Smooth muscle cell (in vitro differentiated cells): ENCODE measurements around the gene DUXA. TPM values are rescaled to one million over a fixed set of nuclear protein-coding genes. Genes with fewer than 3 reads are reported as not detected.
"Not testable (repeated sequence)": the region's sequence is repeated elsewhere in the genome, so short reads cannot be mapped to it uniquely, and the experiment has no call there.

Experiments used
- DNase-seq: peaks from one replicate; lab custom pipeline; 2025; ENCODE audit not compliant: unreplicated experiment; lab: John Stamatoyannopoulos, UW
- H2AFZ ChIP-seq: fragments of 200-600 bp; sonication (generic); 2 replicates; pipeline ENCODE4 v1.6.0; 2016; ENCODE audit warnings: antibody characterized with exemption, low read depth, mild to moderate bottlenecking
- H3F3A ChIP-seq: fragments of 200-600 bp; sonication (generic); 2 replicates; pipeline ENCODE4 v1.6.0; 2017; ENCODE audit warnings: antibody characterized with exemption, low read depth
- H3K27ac ChIP-seq: fragments of 200-600 bp; sonication (generic); 2 replicates; pipeline ENCODE4 v1.5.1; 2016; ENCODE audit warnings: low read depth, mild to moderate bottlenecking
- H3K27me3 ChIP-seq: fragments of 200-600 bp; sonication (generic); 2 replicates; pipeline ENCODE4 v1.6.1; 2016; ENCODE audit warnings: low read depth, mild to moderate bottlenecking
- H3K36me3 ChIP-seq: fragments of 200-600 bp; sonication (generic); 2 replicates; pipeline ENCODE4 v1.5.1; 2016; ENCODE audit warnings: low read depth
- H3K4me1 ChIP-seq: fragments of 200-600 bp; sonication (generic); 2 replicates; pipeline ENCODE4 v1.5.1; 2016; ENCODE audit warnings: low read depth
- H3K4me2 ChIP-seq: fragments of 200-600 bp; sonication (generic); 2 replicates; pipeline ENCODE4 v1.6.0; 2016; ENCODE audit warnings: mild to moderate bottlenecking
- H3K4me3 ChIP-seq: fragments of 200-600 bp; sonication (generic); 2 replicates; pipeline ENCODE4 v1.5.1; 2016; ENCODE audit warnings: mild to moderate bottlenecking
- H3K79me2 ChIP-seq: fragments of 200-600 bp; sonication (generic); 2 replicates; pipeline ENCODE4 v1.6.0; 2016; ENCODE audit warnings: low read depth, mild to moderate bottlenecking
- H3K9ac ChIP-seq: fragments of 200-600 bp; sonication (generic); 2 replicates; pipeline ENCODE4 v1.6.0; 2016; ENCODE audit warnings: low read depth
- H3K9me3 ChIP-seq: fragments of 200-600 bp; sonication (generic); replicated peaks from 2 replicates; pipeline ENCODE4 v1.5.1; 2016; ENCODE audit warnings: low read depth
- H4K20me1 ChIP-seq: fragments of 200-600 bp; sonication (generic); 2 replicates; pipeline ENCODE4 v1.6.0; 2016; ENCODE audit warnings: low read depth
- WGBS: methylation state at CpG from one replicate; pipeline ENCODE4 v1.1.7; 2016; ENCODE audit warnings: low lambda C conversion rate; 5-methylcytosine and 5-hydroxymethylcytosine counted together
- polyA plus RNA-seq: library from polyadenylated mRNA; unstranded; fragments of >200 nt; fragmentation: Nextera tagmentation; extraction: Ambion mirVana; gene quantifications from 2 replicates; pipeline ENCODE4 v1.2.1, GENCODE V29; 2016
- total RNA-seq: library from RNA; depleted of rRNA; stranded (reverse); fragments of >200 nt; gene quantifications from 2 replicates; pipeline ENCODE4 v1.2.3, GENCODE V29; 2014
- TF ChIP-seq, protein P1 (sequence below): fragments of 200-600 bp; sonication (generic); IDR thresholded peaks from 2 replicates; pipeline ENCODE4 v1.5.1; 2017; ENCODE audit warnings: borderline replicate concordance, mild to moderate bottlenecking, antibody characterized with exemption; ENCODE audit not compliant: insufficient read depth, poor library complexity, severe bottlenecking

The DUXA gene
- total and polyA plus RNA-seq, 2 experiments from 2014 or later: not detected

DNA sequence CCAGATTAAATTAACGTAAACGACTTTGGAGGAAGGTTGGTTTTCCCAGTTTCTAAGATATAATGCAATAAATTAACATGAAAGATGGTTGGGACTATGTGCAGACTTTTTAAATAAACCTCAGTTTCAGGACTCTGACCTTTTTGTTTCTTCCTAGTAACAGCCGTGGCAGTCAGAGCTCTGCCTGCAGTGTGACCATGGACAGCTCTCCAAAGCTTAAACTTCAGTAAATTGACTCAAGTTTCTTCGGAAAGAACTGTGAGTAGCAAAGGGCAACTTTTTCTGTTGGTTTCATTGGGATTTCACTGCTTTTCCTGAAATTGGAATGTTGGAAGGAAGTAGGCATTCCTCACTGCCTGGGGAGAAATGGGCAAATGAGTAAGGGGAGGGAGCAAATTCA lies 43.4 kb downstream of the DUXA start:
- H2AFZ ChIP-seq: no peak overlapping the region
- no peak overlapping the region for H3K4me2 ChIP-seq
- peaks cover 6% of the 10 kb centered on the region for H3K9me3 ChIP-seq
- H3K36me3 ChIP-seq: no peaks in the 10 kb centered on the region
- WGBS: 76% methylated on average over 4 of the region's 4 CpGs
- H3K4me3 ChIP-seq: no peak overlapping the region
- H3K27ac ChIP-seq: no peak overlapping the region
- H3K27me3 ChIP-seq: no peaks in the 10 kb centered on the region
- H3K9ac ChIP-seq: no peak overlapping the region
- no peaks in the 10 kb centered on the region for H3K79me2 ChIP-seq
- no peaks in the 10 kb centered on the region for H4K20me1 ChIP-seq
- no peak for DNase-seq
- H3F3A ChIP-seq: no peaks in the 10 kb centered on the region
- no peaks in the 10 kb centered on the region for H3K4me1 ChIP-seq
- TF ChIP-seq, protein P1, sequence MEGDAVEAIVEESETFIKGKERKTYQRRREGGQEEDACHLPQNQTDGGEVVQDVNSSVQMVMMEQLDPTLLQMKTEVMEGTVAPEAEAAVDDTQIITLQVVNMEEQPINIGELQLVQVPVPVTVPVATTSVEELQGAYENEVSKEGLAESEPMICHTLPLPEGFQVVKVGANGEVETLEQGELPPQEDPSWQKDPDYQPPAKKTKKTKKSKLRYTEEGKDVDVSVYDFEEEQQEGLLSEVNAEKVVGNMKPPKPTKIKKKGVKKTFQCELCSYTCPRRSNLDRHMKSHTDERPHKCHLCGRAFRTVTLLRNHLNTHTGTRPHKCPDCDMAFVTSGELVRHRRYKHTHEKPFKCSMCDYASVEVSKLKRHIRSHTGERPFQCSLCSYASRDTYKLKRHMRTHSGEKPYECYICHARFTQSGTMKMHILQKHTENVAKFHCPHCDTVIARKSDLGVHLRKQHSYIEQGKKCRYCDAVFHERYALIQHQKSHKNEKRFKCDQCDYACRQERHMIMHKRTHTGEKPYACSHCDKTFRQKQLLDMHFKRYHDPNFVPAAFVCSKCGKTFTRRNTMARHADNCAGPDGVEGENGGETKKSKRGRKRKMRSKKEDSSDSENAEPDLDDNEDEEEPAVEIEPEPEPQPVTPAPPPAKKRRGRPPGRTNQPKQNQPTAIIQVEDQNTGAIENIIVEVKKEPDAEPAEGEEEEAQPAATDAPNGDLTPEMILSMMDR: no peak

DNA sequence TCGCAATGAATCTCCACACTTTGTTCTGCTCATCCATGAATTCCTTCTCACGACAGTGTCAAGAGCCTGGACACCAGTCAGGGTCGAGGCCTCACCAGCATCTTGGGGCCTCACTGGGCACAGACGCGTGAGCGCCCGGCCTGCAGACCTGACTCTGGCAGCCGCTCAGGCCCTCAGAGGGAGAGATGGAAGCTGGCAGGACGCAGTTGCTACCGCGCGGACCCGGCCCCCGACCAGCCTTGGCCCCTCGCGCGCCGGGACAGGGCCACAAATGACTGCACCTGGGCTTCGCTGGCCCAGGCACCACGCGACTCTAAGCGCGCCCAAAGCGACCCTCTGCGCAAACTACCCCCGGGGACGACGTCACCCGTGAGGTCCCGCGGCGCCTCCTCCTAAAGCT lies 48.4 kb downstream of the DUXA start:
- no peak overlapping the region for H3K4me3 ChIP-seq
- H3K9ac ChIP-seq: no peak overlapping the region
- no peak overlapping the region for H2AFZ ChIP-seq
- TF ChIP-seq, protein P1: no peak
- no peaks in the 10 kb centered on the region for H3K9me3 ChIP-seq
- no peaks in the 10 kb centered on the region for H3K4me1 ChIP-seq
- no peaks in the 10 kb centered on the region for H3K36me3 ChIP-seq
- H3F3A ChIP-seq: no peaks in the 10 kb centered on the region
- H4K20me1 ChIP-seq: no peaks in the 10 kb centered on the region
- DNase-seq: no peak
- H3K4me2 ChIP-seq: no peak overlapping the region
- H3K27me3 ChIP-seq: no peaks in the 10 kb centered on the region
- H3K27ac ChIP-seq: no peak overlapping the region
- WGBS: 96% methylated on average over 32 of the region's 32 CpGs
- H3K79me2 ChIP-seq: no peaks in the 10 kb centered on the region

DNA sequence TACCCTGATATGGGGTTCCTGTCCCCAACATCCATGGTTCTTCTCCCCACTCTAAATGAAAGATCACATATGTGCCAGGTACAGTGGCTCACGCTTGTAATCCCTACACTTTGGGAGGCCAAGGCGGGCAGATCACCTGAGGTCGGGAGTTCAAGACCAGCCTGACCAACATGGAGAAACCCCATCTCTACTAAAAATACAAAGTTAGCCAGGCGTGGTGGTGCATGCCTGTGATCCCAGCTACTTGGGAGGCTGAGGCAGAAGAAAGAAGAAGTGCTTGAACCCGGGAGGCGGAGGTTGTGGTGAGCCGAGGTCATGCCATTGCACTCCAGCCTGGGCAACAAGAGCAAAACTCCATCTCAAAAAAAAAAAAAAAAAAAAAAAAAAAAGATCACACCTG lies 53.8 kb downstream of the DUXA start:
- H3K4me3 ChIP-seq, H3K27ac ChIP-seq, H3K27me3 ChIP-seq, H3K9ac ChIP-seq, DNase-seq, H3K79me2 ChIP-seq, H3F3A ChIP-seq, H2AFZ ChIP-seq, H3K4me2 ChIP-seq, H3K4me1 ChIP-seq, H3K36me3 ChIP-seq, H4K20me1 ChIP-seq: not testable (repeated sequence)
- WGBS: 69% methylated on average over 7 of the region's 7 CpGs
- peaks cover 14% of the 10 kb centered on the region for H3K9me3 ChIP-seq

DNA sequence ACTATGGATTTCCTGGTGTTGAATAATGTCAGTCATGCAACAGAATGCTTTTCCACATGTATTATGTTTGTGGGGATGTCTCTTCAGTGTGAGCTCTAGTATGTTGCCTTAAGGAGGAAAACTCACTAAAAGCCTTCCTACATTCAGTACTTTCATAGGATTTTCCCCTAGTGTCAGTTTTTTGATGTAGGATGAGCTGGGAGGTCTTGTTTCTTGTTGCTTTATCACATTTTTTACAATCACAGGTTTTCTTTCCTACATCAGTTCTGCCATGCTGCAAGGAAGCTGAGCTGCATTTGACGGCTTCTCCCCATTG lies 56.0 kb downstream of the DUXA start:
- Histone ChIP-seq H3K4me1 (no peaks in the 10 kb centered on the region), H4K20me1 (no peaks in the 10 kb centered on the region), H3K27ac (no peak overlapping the region), H3K9me3 (peaks cover 21% of the 10 kb centered on the region), H3K4me2 (no peak overlapping the region), H3K4me3 (no peak overlapping the region), H3K9ac (no peak overlapping the region), H3K79me2 (no peaks in the 10 kb centered on the region), H3K36me3 (no peaks in the 10 kb centered on the region), H2AFZ (no peak overlapping the region), H3K27me3 (no peaks in the 10 kb centered on the region), H3F3A (no peaks in the 10 kb centered on the region)
- TF ChIP-seq, protein P1: no peak
- WGBS: 92% methylated on average over 1 of the region's 1 CpG
- DNase-seq: no peak
